GM21619 (cell line): Measurements from ENCODE around the gene TNFSF15.
A peak's percentile ranks its signal among the peaks of the same experiment; 100 is the strongest.

Experiments used
- ATAC-seq: cut with Tn5 transposase; IDR thresholded peaks from one replicate; pipeline ENCODE4 v1.9.1; 2021; ENCODE audit not compliant: unreplicated experiment

Gene TNFSF15

DNA sequence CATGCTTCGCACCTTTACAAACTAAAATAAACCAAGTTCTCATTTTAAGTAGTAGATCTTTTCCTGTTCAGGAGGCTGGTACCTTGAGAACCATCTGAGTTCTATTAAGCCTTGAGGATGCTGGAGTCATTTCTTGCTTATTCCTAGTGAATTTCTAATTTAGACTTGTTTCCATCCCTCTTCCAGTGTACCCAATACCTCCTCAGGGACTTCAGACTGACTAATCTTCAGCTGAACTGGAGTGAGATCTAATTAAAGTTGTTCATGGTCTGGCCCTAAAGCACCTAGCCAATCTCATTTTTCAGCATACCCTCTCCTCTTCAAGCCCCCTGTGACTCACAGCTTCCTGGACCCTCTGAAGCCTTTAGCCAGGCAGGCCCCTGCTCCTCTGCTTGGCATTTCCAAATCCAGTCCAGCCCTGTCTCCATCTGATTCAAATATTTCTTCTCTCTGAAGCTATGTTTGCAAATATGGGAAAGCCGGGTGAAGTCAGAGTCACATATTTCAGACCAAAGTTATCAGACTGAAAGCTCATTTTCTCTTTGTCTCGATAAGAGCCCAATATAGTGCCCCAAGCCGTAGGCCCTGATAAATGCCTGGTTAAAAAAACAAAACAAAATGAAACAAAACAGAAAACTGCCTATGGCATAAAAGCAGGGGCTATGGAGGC, 19.4 kb upstream of the TNFSF15 start:
- no peak for ATAC-seq

DNA sequence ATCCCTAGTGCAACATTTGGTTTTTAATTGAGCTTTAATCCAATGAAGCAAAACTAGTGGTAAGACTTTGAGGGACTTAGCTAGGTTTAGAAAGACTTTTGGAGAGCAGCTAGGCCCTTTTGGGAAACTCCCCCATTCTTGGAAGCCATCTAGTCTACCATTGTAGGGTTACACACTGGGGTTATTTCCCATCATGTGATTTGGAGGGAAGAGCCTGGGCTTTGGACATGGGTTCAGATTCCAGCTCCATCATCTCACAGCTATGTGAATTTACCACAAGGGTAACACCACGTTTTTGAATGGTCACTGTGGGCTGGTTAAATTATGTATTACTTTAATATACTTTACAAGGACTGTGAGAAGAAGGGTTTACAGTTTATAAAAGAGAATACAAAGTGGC, 18.3 kb upstream of the TNFSF15 start:
- no peak for ATAC-seq

DNA sequence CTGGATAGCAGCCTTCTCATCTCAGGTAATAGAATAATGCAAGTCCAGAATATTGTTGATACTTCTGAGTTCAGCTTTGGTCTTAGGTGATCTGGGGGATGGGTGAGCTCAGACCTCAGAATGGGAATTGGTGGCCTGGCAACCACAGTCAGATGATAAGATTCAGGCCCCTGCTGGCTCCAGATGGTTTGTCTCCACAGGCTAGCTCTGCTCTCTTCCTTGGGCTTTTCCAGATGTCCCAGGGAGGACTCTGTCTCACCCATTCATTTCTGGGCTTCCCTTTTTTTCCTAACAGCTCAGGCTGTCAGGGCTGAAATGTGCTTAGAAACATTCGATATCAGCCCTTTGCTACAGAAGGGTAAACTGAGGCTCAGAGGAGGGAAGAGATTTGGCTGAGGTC, 17.6 kb upstream of the TNFSF15 start:
- ATAC-seq, result no peak

DNA sequence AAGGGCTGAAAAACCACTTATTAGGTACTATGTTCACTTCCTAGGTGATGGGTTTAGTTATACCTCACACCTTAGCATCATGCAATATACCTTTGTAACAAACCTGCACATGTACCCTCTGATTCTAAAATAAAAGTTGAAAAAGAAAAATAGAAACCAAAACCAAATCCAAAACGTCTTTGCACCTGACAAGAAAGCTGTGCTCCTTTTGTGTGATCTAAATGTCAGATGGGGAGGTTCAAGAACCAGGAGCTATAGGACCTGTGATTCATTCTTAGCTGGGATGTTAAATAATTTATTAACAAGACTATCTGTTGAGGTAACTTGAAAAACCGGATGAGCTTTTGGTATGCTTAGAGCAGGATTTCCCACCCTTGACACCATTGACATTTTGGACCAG, 16.9 kb upstream of the TNFSF15 start:
- no peak for ATAC-seq

DNA sequence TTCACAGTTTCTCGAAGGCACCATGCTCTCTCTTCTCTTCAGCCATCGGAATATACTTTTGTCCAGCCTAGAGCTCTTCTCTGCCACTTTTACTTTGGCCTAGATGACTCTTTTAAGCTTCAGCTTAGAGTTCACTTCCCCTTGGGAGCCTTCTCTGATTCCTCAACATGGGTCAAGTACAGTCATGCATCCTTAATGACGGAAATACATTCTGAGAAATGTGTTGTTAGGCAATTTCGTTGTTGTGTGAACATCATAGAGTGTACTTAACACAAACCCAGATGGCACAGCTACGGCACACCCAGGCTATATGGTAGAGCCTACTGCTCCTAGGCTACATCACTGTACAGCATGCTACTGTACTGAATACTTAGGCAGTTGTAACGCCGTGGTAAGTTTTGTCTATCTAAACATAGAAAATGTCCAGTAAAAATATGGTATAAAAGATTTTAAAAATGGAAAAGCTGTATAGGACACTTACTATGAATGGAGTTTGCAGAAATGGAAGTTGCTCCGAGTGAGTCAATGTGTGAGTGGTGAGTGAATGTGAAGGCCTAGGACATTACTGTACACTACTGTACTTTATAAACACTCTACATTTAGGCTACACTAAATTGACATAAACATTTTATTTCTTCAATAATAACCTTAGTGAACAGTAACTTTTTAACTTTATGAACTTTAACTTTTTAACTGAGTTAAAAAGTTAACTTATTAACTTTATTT, 15.1 kb upstream of the TNFSF15 start:
- ATAC-seq, result no peak

DNA sequence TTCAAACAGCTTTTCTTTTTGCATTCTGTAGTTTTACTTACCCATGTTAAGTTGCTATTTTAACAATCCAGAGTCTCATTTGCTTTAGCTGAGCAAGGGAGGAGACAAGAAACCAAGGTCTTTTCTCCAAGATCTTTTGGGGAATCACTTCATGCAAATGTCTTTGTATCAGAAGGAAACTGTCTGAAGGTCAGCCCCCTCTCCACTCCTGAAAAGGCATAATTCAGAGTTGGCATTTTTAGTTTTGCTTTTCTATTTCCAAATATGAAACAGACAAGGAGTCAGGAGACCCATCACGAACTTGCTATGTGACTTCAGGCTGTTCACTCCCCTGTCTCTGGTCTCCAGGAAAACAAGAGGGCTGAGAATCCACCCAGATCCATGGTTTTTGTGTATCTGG, 12.3 kb upstream of the TNFSF15 start:
- ATAC-seq, result no peak

DNA sequence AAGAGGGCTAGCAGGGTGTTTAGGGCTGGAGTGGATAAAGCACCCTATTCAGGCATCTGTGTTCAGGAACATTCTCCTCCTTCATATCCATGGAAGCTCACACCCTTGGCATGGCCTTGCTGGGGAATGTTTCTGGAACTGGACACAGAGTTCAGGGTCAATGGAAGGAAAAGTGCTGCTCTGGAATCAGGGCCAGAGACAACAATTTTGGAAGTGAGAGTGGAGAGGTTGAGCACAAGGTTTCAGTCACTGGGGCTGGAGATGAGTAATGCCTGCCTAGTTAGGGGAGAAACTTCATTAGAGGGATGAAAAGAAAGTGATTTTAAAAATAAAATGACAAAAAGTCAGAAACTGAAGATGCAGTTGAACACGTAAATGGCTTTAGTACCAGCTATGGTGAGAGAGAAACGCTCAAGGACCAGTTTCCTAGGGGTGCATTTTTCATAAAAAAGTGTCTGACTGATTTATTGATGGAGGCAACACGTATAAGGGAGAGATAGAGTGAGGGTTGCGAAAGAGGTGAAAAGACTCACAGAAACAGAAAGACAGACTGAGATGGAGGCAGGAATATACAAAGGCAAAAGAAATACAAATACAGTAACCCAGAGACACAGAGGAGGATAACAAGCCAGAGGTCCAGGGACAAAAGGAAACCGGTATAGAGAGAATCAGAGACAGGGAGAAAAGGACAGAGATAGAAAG, 8.0 kb upstream of the TNFSF15 start:
- no peak for ATAC-seq

DNA sequence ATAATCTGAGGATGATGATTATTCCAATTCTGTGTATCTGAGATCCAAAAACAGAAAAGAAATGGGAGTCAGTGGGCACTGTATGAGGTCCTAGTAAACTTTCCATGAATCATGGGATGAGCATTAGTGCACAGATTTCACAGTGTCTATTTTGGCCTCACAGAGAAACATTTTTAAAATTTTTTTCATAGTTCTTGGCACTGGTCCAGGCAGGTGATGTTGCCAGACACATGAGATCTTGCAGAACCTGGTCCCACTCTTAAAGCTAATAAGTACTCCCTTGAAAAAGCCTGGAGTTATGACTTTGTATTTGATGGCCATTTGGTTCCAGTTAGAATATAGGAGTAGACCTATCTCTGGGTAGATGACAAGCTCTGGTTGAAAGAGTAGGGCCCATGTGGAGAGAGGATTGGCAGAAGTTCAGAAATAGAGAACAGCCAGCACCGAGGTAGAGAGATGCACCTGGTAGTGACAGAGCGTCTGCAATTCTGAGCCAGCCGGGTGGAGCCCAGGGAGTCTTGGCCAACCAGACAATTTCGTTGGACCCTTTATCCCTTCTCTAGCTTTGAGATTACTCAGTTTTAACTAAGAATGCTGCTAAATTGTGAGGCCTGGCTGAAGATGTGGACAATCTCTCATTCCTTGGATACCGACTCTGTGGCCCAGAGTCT, 6.3 kb upstream of the TNFSF15 start:
- no peak for ATAC-seq

DNA sequence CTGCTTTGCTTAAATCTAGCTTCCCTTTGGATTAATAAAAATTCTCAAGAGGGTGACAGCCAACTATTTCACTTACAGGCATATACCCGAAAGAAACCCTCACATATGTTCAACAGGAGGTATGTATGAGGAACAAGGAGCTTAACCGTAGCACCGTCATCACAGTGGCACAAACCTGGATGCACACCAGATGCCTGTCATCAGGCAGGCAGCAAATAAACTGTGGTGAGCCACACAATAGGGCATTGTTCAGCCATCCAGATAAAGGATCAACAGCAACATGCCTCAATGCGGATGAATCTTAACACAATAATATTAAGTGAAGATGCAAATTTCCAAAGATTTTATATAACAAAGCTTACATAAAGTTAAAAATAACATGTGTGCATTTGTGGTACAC, 5.5 kb upstream of the TNFSF15 start:
- no peak for ATAC-seq

DNA sequence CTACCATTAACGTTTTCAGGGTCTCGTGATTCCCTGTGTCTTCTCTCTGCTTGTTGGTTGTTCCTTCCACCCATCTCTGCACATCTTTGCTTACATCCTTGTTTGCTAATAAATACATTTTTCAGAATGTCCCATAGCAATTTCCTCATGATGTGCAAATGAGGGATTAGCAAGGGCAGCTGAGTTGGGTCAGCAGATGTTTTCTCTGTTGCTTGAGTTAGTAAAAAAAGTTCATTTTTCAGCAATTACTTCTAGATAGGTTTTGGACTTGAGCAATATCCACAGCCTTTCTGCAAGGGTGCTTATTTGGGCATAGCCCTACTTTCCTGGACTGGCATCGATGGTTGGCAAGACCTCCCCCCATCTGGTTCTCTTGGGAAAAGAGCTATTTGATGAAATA, 4.8 kb upstream of the TNFSF15 start:
- ATAC-seq, result no peak

DNA sequence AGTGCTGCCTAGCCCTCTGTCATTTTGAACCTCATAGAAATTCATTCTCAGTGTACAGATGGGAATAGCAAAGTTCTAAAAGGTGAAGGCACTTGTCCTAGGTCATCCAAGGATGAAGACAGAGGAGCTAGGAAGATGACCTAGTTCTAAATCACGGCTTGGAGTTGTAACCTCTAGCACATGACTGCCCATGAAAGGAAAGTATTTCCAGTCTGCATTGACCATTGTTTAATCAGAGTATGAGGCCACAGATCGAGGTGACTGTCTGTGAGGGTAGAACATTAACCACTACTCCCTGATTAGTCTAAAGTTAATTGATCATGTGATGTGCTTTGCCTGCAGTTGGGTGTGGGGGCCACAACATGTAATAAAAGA, 674 bp upstream of the TNFSF15 start:
- ATAC-seq, result peak; percentile 41

DNA sequence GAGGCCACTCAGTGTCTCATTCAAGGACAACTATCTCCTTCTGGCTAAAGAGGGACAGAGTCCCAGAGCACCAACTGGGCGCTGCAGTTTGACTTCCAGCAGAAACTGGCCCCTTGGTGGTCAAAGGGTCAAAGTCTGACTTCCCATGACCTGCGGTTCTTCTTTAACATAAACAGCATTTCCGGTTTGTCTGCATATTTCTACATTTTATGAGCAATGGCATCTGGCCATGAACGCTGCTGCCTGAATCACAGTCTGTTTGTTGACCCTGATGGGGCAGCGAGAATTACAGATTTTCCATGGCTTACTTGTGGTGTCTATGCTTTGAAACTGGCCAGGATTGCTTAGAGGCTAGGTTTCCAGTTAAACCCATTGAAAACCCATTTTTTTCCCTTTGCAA, 1.3 kb downstream of the TNFSF15 start:
- no peak for ATAC-seq

DNA sequence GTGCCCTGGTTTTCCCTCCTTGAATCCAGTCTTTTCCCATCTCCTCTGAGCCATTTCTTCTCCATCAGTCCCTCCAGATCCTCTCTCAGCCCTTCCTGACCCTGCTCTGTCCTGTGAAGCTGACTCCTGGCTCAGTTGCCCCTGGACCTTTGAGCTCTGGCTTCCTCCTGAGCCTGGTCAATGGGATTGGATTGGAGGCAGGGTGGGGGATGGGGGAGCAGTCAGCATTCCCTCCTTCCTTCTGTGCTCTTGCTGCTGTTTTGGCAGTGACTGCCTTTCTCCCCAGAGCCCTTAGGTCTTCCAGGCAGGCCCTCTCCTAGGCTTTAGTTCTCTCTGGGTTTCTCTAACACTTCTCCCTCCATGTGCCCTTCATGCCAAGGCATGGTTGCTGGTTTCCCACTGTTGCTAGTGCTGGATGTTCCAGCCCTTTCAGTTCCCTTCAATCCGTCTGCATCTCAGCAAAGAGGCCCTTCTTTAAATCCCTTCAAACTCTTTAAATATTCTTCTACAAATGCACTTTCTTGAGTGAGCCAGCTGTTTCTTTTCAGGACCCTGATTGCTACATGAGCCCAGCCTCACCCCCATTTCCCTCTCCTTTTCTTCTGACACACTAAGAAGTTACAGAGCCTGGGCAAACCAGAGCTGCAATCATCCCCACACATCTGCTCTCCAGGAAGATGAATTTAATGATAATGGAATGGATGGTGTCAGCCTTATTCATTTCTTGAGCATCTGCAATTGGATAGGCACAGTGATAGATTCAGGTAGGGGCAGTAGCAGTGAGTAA, 2.2 kb downstream of the TNFSF15 start:
- ATAC-seq, result no peak

DNA sequence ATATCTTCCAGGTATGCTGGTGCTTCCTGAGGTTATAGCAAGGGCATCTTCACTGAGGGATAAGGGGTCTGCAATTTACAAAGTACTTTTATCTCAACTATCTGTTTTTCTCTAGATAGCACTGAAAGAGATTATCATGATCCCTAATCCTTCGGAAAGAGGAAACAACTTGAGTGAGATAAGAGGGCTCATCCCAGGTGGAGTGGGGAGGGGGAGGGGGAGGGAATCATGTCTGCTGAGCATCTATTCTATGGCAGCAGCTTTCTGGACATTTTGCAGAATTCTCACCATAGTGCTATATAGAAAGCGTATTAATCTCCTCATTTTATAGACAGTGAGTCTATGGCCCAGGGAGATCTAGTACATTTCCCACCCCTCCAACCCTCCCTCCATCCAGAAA, 5.9 kb downstream of the TNFSF15 start:
- no peak for ATAC-seq

DNA sequence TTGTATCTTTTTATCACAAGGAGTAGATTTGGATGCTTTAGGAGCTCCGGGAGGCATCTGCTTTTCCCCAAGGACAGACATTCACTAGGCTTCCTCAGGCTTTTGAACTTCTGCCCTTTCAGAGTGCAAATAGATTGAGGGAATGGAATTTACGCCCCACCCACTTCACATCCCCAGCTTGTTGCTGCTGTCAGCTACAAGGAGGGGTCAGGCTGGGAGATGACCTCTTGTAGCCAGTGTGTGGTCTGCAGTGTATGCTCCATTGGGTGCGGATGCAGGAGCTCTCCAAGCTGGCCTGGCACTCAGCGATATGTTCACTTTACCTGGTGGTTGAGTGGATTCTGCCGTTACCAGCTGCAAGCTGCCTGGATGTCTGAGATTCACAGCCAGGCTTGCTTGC, 6.4 kb downstream of the TNFSF15 start:
- no peak for ATAC-seq

DNA sequence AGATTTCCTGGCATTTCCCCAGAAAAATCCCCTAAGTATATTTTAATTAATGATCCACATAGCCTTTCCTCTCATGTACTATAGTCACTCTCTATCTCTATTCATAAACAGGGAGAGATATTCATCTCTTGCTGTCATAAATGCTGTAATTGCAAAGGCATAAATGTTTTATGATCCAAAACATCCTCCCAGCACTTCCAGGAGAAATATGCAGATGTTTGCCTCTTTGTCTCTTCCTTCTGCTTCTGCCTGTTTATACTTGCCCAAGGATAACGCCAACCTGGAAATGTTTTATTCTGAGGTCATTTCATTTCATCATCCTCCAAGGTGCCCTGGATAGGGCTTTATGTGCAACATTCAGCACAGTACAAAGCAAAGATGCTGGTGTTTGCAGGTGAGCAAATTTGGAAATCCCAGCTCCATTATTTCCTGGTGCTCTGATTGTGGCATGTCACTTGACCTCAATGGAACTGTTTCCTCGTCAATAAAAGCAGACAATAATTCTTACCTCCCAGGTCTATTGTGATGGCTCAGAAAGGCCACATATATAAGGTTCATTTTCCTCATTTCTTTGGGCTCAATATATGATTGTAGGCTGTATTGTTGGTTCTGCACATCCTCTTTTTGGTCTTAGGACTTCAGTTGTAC, 6.9 kb downstream of the TNFSF15 start:
- ATAC-seq, result no peak

DNA sequence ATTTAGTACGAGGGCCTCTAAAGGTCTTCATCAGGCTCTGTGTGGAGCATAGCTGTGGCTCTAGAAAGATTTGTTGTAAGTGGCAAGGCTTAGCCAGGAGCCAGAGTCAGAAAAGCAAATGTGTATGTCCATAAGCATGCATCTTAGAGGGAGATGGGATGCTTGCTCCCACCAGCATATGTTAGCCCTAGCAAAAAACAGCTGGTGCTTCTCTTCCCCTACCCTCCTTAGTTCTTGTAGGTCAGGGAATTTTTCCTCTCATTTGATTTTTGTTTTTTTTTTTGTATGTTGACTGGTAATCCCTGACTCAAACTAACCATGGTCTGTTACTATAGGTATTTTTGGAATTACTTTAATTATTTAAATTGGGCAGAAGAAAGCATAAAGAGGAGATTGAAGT, 7.7 kb downstream of the TNFSF15 start:
- no peak for ATAC-seq

DNA sequence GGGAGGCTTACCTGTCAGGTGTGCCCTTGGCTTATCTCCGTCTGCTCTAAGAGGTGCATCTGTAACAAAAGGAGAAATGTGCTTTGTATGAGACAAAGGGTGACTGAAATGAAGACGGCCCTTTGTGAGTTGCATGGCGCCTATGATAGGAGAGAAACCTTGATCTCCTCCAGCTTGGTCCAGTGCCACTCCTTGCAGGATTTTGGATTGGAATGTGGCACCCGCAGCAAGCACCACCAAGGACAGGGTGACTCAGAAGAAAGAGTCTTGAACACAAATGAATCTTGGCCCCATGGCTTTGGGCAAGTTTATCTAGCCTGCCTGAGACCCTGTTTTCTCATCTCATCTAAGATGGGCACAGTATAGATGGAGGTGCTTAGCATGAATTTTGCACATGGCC, 13.4 kb downstream of the TNFSF15 start:
- ATAC-seq, result no peak

DNA sequence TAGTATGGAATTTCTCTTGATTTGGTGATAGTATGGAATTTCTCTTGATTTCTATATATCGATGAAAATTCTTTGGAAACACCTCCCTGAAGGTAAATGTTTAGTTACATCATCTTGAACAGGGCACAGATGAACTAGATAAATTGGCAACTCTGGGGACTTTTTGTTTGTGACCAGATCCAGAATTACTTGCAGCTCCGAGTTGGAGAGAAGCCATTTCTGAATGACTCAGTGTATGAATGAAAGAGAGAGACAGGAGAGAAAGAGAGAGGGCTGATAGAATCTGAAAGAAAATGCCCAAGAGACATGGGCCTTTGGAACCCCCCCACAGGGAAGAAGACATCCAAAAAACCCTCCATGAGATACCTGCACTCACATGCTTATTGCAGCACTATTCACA, 14.1 kb downstream of the TNFSF15 start:
- ATAC-seq, result no peak

DNA sequence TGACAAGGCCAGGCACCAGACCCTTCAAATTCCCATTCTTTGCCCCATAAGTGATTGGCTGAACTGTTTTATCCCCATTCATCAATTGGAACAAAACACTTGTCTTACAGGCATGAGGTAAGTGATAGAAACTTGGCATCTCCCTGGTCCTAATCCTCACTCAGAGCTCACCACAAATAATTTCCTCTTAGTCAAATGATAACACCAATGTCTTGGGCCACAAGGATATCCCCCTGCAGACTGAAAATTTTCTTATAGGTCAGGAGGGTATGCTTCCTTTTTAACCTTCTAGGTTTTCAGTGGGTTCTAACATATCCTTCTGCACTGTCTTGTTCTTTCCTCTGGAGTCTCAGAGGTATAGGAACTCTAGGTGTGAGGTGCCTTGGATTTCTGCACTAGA, 14.5 kb downstream of the TNFSF15 start:
- ATAC-seq, result no peak

DNA sequence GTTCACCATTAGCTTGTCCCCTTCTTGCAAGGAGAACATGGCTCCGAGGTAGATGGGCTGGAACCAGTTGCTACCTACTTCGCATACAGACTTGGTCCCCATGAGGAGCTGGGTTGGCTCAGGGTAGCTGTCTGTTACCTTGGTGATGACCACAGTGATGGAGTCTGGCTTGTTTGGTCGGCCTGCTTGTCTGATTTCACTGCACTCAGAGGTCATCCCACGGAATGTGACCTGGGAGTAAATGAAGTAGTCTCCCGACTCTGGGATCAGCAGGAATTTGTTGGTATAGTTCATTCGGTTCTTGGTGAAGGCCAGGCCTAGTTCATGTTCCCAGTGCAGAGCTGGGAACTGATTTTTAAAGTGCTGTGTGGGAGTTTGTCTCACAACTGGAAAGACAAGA, 15.3 kb downstream of the TNFSF15 start:
- no peak for ATAC-seq
